Stromal cell of bone marrow (primary cell): ENCODE data around the gene APCDD1.

ENCODE experiments used
- DNase-seq: peaks from one replicate; pipeline ENCODE4 v3.0.0-alpha.2; 2012; ENCODE audit warnings: low read depth

Gene APCDD1

GRCh38 chr18:10432781-10433180 lies 21.7 kb upstream of the APCDD1 start:
- DNase-seq: no peak

DNA sequence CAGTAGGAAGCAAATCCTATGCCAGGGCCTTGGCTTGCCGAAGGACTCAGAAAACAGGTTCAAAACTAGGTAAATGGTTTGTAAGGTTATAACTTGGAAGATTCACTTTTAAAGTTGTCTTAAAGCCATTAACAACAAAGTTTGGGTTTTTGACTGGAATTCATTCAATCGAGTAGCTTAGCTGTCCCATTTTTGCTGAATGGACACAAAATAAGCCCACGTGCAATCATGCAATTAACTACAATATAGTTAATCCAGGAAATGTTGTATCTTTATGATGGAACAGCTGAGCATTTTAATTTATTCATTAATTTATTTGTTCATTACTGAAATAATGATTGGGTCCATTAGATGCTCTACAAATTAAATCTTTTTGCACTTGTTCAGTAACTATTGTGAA lies 18.3 kb upstream of the APCDD1 start:
- no peak for DNase-seq

DNA sequence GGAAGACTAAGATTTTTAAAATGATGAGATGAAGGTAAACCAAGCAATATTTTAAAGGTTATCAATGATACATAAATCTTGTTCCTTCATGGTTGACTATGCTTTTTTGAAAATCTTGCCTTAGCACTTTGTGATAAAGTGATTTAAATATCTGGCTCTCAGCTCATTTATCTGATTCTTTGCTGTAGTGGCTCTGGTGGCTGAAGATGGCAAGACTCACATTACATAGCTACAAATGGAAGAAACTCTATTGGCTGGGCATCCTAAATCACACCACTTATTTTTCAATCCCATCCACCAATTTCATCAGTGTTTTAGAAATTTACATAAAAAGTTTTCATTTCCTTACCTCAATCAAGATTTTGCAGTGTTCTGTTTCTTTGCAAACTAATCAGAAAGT lies 16.6 kb upstream of the APCDD1 start:
- DNase-seq: no peak

DNA sequence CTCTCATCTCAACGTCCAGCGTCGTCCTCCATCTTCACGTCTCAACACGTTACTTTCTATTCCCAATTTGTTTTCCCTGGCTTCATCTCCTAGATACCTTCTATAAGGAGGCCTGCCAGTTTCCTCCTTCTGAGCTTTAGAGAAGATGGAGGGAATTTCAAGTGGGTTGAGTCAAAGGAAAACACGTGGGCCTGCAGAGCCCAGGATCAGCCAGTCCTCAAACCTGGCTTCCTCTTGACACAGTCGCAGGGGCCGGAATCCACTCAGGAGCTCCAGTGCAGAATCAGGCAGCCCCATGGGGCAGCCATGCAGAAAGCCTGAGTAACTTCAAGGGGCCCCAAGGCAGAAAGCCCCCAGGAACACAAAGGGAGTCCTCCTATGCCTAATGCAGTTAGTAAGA lies 14.5 kb upstream of the APCDD1 start:
- no peak for DNase-seq

GRCh38 chr18:10440884-10441283 lies 13.6 kb upstream of the APCDD1 start:
- DNase-seq: no peak

DNA sequence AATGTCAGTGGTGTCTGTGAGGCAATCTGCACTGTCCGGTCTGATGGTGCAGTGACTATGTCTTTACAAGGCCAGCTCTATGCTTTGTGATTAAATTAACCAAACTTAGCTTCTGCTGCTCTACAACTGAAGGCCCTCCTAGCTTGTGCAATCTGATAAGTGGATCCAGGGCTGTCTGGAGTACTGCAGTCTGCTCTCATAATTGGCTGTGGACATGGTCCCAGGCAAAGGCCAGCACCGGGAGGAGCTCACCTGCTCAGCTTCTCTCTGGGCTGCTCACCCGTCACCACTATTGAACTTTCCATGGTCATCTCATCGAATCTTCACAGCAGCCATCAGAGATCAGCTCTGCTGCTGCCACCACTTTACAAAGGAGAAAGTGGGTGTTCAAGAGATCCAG lies 13.0 kb upstream of the APCDD1 start:
- no peak for DNase-seq

DNA sequence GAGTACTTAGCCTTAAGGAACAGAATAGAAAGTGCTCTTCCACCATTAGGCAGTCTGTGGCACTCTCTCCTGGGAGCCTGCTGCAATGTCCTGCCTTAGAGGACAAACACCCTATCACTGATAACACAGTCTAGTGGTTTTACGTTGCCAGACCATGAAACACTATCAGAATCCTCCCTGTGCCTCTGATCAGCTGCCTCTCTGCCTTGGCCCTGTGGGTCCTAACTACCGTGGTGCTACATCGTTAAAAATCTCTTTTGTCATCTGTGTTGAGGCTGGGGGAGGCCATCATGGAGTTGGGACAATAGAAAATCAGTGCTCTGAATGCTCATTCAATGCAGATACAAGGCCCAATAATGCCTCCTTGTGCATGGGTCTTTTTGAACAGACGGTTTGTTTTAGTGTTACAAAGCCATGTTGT lies 11.9 kb upstream of the APCDD1 start:
- no peak for DNase-seq

DNA sequence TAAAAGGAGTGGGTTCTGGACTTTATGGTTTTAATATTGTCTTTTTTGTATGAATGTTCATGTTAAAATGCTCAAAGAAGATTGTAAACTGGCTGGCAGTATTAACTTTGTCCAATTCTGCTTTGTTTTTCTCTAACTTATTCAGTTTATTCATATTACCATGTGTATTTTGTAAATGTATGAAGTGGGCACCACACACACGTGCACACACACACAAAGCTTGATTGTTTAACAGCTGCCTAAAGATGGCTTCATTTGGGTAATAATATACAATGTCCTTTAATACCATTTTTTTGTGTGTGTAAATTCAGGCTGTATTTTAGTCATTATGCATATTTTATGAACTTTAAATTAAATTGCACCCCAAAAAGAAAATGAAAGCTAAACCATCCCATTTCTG lies 11.4 kb upstream of the APCDD1 start:
- DNase-seq: no peak

GRCh38 chr18:10444314-10445006 lies 10.0 kb upstream of the APCDD1 start:
- no peak for DNase-seq

GRCh38 chr18:10449396-10449795 lies 5.0 kb upstream of the APCDD1 start:
- DNase-seq: no peak

GRCh38 chr18:10450986-10451385 lies 3.4 kb upstream of the APCDD1 start:
- DNase-seq: no peak

- no peak for DNase-seq
Measured at GRCh38 chr18:10453261-10453805, 1.1 kb upstream of the APCDD1 start.

- DNase-seq: no peak
Measured at GRCh38 chr18:10454681-10455557, 484 bp downstream of the APCDD1 start.

GRCh38 chr18:10455726-10456453 lies 1.5 kb downstream of the APCDD1 start:
- DNase-seq: no peak

DNA sequence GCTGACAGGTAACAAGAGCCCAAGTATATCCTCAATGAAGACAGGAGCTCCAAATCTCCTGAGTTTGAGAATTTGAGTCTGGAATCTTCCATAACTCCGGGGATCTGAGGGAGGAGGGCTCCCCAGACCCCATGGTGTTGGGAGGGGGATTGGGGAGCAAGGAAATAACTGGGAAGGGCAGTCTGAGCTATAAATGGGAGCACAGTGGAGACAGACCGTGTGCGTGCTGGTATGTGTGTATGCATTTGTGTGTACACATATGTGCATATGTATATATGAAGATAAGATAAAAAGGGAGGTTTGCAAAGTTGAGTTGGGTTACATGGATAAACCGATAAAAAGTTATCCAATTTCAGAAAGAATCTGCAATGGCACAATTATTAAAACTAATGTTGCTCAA lies 2.3 kb downstream of the APCDD1 start:
- no peak for DNase-seq

- no peak for DNase-seq
Measured at GRCh38 chr18:10457128-10457527, 2.7 kb downstream of the APCDD1 start.

DNA sequence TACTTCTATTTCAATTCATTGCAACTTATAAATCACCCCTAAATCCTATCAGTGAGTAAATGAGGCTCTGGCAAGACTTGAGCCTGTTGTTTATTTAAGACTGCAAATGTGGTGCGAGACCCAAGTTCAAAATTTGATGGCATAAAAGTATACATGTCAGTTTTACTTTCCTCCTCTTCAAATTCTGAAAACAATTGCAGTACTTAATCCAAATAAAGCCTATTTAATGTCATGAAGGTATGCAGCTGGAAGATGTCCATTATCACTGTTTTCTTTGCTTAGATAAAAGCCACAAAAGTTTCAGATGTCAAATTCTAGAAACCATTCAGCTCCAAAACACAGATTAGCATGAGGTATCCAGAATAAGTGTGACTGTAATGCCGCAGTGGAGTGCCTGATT lies 3.3 kb downstream of the APCDD1 start:
- no peak for DNase-seq

GRCh38 chr18:10458691-10459090 lies 4.3 kb downstream of the APCDD1 start:
- no peak for DNase-seq

DNA sequence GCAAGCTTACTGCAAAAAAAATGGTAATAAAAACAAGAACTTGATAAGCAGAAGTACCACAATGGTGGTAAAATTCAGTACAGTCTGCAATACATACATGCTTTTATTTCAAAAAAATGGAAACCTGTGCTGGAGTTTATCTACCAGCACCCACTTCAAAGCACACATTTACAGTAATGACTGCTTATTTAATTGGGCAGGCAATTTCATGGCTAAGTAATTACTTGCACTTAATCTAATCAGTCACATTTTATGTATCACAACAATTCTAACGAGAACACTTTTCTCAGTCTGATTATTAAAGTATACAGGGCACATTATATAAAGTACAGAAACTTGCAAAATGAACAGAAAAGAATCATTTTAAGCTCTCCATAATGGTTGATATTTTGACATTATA lies 5.2 kb downstream of the APCDD1 start:
- no peak for DNase-seq

DNA sequence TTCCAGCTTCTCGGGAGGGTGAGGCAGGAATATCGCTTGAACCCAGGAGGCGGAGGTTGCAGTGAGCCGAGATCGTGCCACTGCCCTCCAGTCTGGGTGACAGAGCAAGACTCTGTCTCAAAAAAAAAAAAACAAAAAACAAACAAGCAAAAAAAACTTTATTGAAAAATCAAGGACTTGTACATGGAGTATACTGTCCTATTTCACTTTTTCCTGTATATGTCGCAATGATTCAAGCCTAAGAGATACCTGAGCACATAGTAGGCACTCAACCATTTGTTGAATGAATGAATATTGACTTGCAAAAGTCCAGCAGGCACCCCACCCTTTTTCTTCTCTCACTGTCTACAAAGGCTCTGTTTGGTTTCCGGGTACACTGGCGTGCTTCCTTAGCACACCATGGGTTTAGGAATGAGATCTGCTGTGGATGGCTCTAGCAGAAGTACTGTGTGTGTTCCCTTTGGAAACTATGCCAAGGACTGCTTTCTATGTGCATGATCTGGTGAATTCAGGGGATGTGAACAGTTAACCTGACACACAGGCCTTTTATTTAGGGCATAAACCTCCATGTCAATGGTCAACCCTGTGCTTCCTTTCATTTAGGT lies 6.1 kb downstream of the APCDD1 start:
- DNase-seq: no peak

- DNase-seq: no peak
Measured at GRCh38 chr18:10461989-10462388, 7.6 kb downstream of the APCDD1 start.

DNA sequence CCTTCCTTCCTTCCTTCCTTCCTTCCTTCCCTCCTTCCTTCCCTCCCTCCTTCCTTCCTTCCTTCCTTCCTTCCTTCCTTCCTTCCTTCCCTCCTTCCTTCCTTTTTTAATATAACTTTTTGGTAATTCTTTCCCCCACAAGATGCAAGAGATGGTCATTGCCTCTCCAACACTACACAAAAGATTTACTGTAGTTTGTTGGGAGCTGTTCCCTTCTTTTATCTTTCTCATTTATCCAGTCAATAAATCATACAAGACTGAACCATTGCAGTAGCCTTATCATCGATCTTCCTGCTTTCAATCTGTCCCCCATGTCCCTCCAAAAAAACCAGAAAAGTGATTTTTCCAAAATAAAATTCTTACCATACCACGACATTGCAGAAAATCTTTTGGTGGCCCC lies 8.2 kb downstream of the APCDD1 start:
- no peak for DNase-seq
